ENCODE data around the gene RAF1.
"Not testable (repeated sequence)": the region's sequence is repeated elsewhere in the genome, so short reads cannot be mapped to it uniquely, and the experiment has no call there.

The RAF1 gene

GRCh38 chr3:12556690-12557472 lies 107.0 kb downstream of the RAF1 start, which contains the start of gene MKRN2:
MKRN2 (plus strand) TSS chr3:12557087; CDS start chr3:12557151, 64 bp downstream.
- DNase-seq = peak; percentile 69

DNA sequence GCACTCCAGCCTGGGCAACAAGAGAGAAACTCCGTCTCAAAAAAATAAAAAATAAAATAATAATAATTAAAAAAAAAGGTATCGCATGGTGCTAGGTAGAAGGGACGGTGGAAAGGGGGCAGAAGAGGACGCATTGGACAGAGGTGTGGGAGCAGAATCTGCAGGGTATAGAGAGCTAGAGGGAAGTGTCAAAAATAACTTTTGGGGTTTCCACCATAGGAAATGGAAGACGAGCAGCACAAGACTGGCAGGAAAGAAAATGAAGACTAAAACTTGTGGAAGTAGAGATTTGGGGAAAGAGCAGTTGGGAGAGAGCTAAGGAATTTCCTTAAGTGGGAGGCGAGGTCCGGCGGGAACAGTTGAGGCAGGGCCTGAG lies 107.6 kb downstream of the RAF1 start:
- no peak for DNase-seq

DNA sequence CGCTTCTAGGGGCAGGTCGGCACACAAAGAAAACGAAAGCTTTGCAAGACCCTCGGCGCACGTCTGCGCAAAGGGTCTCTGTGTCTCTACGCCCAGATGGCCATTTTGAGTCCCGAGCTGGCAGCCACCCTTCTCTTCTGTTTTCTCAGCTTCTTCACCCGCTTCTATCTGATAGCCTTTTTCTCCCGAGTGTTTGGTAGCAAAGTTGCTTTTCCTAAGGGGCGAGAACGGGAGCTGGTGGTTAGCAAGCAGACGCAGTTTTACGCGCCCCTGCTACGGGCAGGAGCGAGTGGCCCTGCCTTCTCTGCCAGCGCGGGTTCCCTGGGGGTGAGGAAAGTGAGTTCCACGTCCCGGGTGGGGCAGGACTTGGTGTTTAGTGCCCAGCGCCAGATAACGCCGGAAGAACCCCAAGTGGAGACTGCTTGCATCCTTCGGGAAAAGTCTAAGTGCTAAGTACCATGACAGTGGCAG lies 110.0 kb downstream of the RAF1 start:
- DNase-seq = no peak

- no peak for DNase-seq
Observed at GRCh38 chr3:12549971-12550760, 113.8 kb downstream of the RAF1 start.

DNA sequence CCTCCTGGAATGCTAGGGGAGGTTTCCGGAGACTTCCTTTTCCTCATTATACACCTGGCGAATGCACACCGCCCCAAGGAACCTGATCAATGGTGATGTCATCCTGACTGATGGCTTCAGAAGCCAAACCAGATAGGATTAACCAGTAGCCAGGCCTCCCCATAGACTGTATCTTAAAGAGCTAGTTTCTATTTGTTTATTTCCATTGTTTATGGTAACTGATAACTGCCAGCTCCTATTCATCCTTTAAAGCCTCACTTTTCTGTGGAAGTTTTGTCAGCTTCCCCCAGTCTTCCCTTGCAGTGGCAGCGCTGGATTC lies 118.5 kb downstream of the RAF1 start, which contains the start of gene MKRN2OS:
MKRN2OS (minus strand) TSS at position 27 of the 319 bp plus-strand sequence. CDS start 35 bp downstream, outside the sequence.
- peak; percentile 19 for DNase-seq

DNA sequence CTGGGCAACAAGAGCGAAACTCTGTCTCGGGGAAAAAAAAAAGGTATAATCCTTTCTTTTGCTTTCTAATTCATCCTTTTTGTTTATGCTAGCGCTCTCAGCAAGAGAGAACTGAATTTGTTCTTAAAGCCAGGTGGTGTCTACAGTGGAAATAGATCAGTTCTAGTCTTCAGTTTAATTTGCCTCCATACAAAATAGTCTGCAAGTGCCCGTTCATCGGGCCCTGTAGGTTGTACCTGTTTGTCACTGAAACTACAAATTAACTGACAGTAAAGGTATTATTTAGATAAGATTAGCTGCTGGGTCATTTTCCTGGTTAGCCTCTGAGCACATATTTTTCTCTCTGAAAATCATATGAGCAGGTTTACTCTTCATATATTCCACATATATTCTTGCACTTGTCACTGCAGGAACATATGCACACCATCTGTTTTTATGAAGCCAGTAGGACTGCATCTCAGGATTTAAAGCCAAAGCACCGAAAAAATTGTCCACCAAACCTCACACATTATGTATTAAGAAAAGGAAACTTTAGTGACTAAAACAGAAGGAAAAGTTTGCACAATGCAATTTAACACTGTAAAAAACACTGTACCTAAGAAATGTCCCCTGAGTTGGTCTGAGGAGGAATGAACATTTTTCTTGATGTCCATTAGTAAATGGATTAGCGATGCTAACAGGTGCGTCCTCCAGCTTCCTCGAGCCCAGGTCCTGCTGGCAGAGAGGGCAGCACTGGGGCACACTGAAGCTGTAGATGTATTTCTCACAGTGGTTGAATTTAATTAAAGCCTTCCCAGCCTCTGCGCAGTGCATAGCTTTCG lies 119.1 kb downstream of the RAF1 start:
- DNase-seq = no peak

- not testable (repeated sequence) for DNase-seq
Observed at GRCh38 chr3:12543497-12543896, 120.4 kb downstream of the RAF1 start.

DNA sequence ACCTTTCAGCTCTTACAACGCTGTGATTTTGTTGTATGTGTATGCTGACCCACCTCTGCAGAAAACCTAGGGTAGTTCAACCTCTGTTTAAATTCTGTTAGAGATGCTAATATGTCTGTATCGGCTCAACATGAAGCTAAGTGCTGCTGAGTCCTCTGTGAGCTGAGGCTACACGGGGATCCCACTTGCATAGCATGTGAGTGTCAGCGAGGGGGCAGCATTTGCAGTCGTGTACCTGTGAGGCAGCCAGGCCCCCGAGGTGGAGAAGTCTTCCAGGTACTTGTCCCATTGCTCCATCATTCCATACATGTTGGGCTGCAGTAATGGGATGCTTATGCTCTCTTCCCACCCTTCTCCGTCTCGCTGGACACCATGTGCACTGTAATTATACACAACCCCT lies 122.3 kb downstream of the RAF1 start:
- DNase-seq = no peak

DNA sequence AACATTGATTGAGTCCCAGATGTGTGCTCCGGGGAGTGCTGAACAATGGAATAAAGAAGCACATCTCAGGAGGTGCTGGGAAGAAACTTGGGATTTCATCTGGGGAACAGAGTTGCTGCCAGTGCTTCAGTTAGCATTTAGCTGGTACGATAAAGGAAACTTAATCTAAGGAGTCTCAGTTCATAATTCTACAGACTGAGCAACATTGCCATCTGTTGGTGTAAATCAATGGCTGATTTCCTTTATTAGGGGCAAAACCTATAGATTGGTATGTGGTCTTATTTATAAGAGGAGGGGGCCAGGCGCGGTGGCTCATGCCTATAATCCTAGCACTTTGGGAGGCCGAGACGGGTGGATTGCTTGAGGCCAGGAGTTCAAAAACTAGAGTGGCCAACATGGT lies 127.5 kb downstream of the RAF1 start:
- peak; percentile 8 for DNase-seq
